ENCODE measurements around the gene QSOX2.

The QSOX2 gene

DNA sequence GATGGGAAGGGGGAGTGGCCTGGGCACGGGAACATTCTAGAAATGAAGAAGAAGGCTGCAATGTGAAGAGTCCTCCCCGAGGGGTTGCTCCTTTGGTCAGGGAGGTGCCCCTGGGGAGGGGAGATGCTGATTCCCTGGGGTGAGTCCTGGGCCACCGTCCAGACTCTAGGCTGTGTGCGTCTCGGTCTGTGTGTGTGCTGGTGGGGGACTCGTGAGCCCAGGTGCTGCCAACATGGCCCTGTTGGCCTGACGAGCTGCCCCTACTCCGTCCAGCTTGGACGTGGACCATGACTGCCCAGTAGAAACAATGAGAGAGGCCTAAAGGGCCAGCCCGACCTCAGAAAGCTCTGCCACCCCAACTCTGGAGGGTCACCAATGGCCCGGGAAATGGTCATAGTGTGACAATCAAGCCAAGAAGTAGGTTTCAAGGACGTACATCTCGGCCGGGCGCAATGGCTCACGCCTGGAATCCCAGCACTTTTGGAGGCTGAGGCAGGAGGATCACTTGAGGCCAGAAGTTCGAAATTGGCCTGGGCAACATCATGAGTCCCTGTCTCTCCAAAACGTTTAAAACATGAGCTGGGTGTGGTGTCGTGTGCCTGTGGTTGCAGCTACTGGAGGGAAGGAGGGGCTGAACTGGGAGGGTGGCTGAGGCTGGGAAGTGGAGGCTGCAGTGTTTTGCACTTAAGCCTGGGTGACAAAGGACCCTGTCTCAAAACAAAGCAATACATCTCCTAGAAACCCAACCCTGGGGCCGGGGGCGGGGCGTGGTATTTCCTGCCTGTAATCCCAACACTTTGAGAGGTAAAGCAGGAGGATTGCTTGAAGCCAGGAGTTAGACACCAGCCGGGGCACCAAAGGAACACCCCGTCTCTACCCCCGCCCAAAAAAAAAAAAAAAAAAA is 57.7 kb downstream of the QSOX2 start:
- H3K9me3 ChIP-seq (ENCODE audit: control insufficient read depth, insufficient read depth, low read depth, low read length): no peaks in the 10 kb centered on the region
- CTCF ChIA-PET: interaction anchor here (0.7 to 1.9 kb wide), 4 partner anchors 17 to 48 kb away, joined by 3 to 10 read pairs (median 4); no protein-coding TSS in a partner anchor
- TF ChIP-seq ZNF292 (tag by site-specific recombination; IDR thresholded peaks at IDR 0.05; ENCODE audit: borderline replicate concordance, low read depth): no peak
- no peak for TF ChIP-seq ZNF146 (tag by site-specific recombination; IDR thresholded peaks at IDR 0.05)
- TF ChIP-seq SP7 (tag by site-specific recombination; IDR thresholded peaks at IDR 0.05): 0 out of 2 replicates have a peak, but pooled peaks have one; percentile 33
- TF ChIP-seq ZNF623 (tag by site-specific recombination; IDR thresholded peaks at IDR 0.05): no peak
- no peak for TF ChIP-seq SALL2 (tag by site-specific recombination; IDR thresholded peaks at IDR 0.05; ENCODE audit: borderline replicate concordance)
- TF ChIP-seq, protein P1, sequence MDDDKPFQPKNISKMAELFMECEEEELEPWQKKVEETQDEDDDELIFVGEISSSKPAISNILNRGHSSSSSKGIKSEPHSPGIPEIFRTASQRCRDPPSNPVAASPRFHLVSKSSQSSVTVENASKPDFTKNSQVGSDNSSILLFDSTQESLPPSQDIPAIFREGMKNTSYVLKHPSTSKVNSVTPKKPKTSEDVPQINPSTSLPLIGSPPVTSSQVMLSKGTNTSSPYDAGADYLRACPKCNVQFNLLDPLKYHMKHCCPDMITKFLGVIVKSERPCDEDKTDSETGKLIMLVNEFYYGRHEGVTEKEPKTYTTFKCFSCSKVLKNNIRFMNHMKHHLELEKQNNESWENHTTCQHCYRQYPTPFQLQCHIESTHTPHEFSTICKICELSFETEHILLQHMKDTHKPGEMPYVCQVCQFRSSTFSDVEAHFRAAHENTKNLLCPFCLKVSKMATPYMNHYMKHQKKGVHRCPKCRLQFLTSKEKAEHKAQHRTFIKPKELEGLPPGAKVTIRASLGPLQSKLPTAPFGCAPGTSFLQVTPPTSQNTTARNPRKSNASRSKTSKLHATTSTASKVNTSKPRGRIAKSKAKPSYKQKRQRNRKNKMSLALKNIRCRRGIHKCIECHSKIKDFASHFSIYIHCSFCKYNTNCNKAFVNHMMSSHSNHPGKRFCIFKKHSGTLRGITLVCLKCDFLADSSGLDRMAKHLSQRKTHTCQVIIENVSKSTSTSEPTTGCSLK (tag by site-specific recombination; IDR thresholded peaks at IDR 0.05): no peak
- TF ChIP-seq, protein P2, sequence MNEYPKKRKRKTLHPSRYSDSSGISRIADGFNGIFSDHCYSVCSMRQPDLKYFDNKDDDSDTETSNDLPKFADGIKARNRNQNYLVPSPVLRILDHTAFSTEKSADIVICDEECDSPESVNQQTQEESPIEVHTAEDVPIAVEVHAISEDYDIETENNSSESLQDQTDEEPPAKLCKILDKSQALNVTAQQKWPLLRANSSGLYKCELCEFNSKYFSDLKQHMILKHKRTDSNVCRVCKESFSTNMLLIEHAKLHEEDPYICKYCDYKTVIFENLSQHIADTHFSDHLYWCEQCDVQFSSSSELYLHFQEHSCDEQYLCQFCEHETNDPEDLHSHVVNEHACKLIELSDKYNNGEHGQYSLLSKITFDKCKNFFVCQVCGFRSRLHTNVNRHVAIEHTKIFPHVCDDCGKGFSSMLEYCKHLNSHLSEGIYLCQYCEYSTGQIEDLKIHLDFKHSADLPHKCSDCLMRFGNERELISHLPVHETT (tag by site-specific recombination; IDR thresholded peaks at IDR 0.05): 0 out of 2 replicates have a peak, but pooled peaks have one; percentile 34
- TF ChIP-seq, protein P3, sequence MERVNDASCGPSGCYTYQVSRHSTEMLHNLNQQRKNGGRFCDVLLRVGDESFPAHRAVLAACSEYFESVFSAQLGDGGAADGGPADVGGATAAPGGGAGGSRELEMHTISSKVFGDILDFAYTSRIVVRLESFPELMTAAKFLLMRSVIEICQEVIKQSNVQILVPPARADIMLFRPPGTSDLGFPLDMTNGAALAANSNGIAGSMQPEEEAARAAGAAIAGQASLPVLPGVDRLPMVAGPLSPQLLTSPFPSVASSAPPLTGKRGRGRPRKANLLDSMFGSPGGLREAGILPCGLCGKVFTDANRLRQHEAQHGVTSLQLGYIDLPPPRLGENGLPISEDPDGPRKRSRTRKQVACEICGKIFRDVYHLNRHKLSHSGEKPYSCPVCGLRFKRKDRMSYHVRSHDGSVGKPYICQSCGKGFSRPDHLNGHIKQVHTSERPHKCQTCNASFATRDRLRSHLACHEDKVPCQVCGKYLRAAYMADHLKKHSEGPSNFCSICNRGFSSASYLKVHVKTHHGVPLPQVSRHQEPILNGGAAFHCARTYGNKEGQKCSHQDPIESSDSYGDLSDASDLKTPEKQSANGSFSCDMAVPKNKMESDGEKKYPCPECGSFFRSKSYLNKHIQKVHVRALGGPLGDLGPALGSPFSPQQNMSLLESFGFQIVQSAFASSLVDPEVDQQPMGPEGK (tag by site-specific recombination; IDR thresholded peaks at IDR 0.05): no peak
- no peak for TF ChIP-seq ZNF23 (tag by site-specific recombination; IDR thresholded peaks at IDR 0.05; ENCODE audit: borderline replicate concordance)
- TF ChIP-seq, protein P4, sequence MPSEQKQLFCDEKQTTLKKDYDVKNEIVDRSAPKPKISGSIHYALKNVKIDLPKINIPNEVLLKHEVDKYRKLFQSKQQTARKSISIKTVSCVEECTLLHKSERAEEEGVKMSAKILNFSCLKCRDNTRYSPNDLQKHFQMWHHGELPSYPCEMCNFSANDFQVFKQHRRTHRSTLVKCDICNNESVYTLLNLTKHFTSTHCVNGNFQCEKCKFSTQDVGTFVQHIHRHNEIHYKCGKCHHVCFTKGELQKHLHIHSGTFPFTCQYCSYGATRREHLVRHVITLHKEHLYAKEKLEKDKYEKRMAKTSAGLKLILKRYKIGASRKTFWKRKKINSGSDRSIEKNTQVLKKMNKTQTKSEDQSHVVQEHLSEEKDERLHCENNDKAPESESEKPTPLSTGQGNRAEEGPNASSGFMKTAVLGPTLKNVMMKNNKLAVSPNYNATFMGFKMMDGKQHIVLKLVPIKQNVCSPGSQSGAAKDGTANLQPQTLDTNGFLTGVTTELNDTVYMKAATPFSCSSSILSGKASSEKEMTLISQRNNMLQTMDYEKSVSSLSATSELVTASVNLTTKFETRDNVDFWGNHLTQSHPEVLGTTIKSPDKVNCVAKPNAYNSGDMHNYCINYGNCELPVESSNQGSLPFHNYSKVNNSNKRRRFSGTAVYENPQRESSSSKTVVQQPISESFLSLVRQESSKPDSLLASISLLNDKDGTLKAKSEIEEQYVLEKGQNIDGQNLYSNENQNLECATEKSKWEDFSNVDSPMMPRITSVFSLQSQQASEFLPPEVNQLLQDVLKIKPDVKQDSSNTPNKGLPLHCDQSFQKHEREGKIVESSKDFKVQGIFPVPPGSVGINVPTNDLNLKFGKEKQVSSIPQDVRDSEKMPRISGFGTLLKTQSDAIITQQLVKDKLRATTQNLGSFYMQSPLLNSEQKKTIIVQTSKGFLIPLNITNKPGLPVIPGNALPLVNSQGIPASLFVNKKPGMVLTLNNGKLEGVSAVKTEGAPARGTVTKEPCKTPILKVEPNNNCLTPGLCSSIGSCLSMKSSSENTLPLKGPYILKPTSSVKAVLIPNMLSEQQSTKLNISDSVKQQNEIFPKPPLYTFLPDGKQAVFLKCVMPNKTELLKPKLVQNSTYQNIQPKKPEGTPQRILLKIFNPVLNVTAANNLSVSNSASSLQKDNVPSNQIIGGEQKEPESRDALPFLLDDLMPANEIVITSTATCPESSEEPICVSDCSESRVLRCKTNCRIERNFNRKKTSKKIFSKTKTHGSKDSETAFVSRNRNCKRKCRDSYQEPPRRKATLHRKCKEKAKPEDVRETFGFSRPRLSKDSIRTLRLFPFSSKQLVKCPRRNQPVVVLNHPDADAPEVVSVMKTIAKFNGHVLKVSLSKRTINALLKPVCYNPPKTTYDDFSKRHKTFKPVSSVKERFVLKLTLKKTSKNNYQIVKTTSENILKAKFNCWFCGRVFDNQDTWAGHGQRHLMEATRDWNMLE (tag by site-specific recombination; conservative IDR thresholded peaks at IDR 0.05; ENCODE audit: low read depth): no peak
- TF ChIP-seq HOXA7 (CRISPR knock-in tag; IDR thresholded peaks at IDR 0.05; ENCODE audit: borderline replicate concordance): no peak
- TF ChIP-seq ZNF776 (tag by site-specific recombination; IDR thresholded peaks at IDR 0.05; ENCODE audit: borderline replicate concordance): no peak
- no peak for TF ChIP-seq ZBTB20 (tag by site-specific recombination; IDR thresholded peaks at IDR 0.05)
- no peak for TF ChIP-seq ZNF530 (tag by site-specific recombination; IDR thresholded peaks at IDR 0.05; ENCODE audit: low read depth)
- no peak for TF ChIP-seq ZNF155 (tag by site-specific recombination; IDR thresholded peaks at IDR 0.05)
- TF ChIP-seq, protein P5, sequence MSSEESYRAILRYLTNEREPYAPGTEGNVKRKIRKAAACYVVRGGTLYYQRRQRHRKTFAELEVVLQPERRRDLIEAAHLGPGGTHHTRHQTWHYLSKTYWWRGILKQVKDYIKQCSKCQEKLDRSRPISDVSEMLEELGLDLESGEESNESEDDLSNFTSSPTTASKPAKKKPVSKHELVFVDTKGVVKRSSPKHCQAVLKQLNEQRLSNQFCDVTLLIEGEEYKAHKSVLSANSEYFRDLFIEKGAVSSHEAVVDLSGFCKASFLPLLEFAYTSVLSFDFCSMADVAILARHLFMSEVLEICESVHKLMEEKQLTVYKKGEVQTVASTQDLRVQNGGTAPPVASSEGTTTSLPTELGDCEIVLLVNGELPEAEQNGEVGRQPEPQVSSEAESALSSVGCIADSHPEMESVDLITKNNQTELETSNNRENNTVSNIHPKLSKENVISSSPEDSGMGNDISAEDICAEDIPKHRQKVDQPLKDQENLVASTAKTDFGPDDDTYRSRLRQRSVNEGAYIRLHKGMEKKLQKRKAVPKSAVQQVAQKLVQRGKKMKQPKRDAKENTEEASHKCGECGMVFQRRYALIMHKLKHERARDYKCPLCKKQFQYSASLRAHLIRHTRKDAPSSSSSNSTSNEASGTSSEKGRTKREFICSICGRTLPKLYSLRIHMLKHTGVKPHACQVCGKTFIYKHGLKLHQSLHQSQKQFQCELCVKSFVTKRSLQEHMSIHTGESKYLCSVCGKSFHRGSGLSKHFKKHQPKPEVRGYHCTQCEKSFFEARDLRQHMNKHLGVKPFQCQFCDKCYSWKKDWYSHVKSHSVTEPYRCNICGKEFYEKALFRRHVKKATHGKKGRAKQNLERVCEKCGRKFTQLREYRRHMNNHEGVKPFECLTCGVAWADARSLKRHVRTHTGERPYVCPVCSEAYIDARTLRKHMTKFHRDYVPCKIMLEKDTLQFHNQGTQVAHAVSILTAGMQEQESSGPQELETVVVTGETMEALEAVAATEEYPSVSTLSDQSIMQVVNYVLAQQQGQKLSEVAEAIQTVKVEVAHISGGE (tag by site-specific recombination; conservative IDR thresholded peaks at IDR 0.05; ENCODE audit: low read depth): no peak
- no peak for TF ChIP-seq ZNF391 (tag by site-specific recombination; IDR thresholded peaks at IDR 0.05; ENCODE audit: borderline replicate concordance, low read depth)
- TF ChIP-seq, protein P6, sequence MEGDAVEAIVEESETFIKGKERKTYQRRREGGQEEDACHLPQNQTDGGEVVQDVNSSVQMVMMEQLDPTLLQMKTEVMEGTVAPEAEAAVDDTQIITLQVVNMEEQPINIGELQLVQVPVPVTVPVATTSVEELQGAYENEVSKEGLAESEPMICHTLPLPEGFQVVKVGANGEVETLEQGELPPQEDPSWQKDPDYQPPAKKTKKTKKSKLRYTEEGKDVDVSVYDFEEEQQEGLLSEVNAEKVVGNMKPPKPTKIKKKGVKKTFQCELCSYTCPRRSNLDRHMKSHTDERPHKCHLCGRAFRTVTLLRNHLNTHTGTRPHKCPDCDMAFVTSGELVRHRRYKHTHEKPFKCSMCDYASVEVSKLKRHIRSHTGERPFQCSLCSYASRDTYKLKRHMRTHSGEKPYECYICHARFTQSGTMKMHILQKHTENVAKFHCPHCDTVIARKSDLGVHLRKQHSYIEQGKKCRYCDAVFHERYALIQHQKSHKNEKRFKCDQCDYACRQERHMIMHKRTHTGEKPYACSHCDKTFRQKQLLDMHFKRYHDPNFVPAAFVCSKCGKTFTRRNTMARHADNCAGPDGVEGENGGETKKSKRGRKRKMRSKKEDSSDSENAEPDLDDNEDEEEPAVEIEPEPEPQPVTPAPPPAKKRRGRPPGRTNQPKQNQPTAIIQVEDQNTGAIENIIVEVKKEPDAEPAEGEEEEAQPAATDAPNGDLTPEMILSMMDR (tag by site-specific recombination; IDR thresholded peaks at IDR 0.05): no peak
- TF ChIP-seq ZNF423 (tag by site-specific recombination; IDR thresholded peaks at IDR 0.05): no peak

More for the DNA sequence above, 57.7 kb downstream of the QSOX2 start:
- H3K36me3 ChIP-seq (ENCODE audit: control insufficient read depth in 2 of 2, insufficient read depth in 1 of 2, low read length in 2 of 2): no peaks in the 10 kb centered on the region
- POLR2A ChIA-PET: interaction anchor here (0.6 kb wide), 2 partner anchors 55 to 447 kb away, joined by 3 to 4 read pairs; no protein-coding TSS in a partner anchor
- H3K4me1 ChIP-seq (ENCODE audit: control insufficient read depth, insufficient read depth, low read length): peaks cover 2% of the 10 kb centered on the region; the same call in 1 of the 2 replicates
- H3K4me3 ChIP-seq (ENCODE audit: low read depth, low read length): no peak overlapping the region
- H3K27ac ChIP-seq (ENCODE audit: extremely low read depth, low read depth, low read length): no peak overlapping the region

All from HEK293 (cell line).